HG02970 (cell line): ENCODE data around the gene RSRP1.
A peak's percentile ranks its signal among the peaks of the same experiment; 100 is the strongest.
"Not testable (repeated sequence)": the region's sequence is repeated elsewhere in the genome, so short reads cannot be mapped to it uniquely, and the experiment has no call there.

Source experiments
- ATAC-seq: cut with Tn5 transposase; IDR thresholded peaks from one replicate; pipeline ENCODE4 v1.9.1; 2021; ENCODE audit warnings: mild to moderate bottlenecking, moderate library complexity, moderate number of reproducible peaks; ENCODE audit not compliant: unreplicated experiment, low FRiP score

RSRP1 gene

DNA sequence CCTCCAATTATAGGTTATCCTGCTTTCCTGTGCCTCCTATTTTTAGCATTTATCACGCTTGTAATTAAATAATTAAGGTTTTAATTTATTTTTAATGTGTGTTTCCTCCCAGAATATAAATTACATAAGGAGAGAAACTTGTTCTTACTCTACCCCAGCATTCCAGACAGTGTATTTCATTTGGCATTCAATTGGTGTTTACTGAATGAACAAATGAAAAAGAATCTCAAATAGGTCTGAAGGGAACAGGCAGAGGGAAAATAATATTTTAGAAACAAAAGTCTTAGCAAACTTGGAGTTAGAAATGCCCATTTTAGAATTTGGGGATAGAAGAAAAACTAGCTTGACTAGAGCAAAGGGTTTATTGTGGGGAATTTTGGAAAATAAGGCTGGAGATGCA, 9.9 kb upstream of the RSRP1 start:
- ATAC-seq, result no peak

DNA sequence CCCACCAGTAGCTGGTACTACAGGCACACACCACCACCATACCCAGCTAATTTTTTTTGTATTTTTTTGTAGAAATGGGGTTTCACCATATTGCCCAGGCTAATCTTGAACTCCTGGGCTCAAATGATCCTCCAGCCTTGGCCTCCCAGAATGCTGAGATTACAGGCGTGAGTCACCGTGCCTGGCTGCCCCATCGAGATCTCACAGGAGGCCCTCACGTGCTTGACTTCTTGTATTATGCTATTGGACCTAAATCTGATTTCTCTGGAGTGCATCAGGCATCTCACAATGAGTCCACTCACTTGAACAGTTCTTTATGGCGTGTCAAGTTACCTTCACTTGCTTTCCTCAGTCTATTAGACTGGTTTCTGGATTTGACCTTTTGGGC, 9.3 kb upstream of the RSRP1 start:
- ATAC-seq, result no peak

DNA sequence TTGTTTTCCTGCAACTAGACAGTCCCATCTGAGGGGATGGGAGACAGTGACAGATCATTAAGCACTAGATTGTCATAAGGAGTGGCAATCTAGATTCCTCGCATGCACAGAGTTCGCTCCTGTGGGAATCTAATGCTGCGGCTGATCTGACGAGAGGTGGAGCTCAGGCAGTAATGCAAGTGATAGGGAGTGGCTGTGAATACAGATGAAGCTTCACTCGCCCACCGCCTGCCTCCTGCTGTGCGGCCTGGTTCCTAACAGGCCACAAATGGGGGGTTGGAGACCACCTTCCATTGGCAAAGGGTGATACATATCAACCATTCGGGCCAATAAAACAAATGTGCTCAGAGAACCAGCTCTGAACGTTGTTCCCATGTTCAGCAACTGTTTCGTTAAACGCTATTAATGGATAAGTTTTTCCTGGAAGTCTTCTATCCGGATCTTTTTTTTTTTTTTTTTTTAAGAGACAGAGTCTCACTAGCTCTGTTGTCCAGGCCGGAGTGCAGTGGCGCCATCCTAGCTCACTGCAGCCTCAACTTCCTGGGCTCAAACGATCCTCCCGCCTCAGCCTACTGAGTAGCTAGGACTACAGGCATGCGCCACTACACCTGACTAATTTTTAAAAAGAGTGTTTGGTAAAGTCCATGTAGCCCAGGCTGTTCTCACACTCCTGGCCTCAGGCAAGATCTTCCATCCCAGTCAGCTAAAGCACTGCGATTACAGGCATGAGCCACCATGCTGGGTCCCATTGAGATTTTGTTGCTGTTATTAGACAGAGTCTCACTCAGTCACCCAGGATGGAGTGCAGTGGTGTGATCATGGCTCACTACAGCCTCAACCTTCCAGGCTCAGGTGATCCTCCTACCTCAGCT, 8.7 kb upstream of the RSRP1 start:
- ATAC-seq, result no peak

DNA sequence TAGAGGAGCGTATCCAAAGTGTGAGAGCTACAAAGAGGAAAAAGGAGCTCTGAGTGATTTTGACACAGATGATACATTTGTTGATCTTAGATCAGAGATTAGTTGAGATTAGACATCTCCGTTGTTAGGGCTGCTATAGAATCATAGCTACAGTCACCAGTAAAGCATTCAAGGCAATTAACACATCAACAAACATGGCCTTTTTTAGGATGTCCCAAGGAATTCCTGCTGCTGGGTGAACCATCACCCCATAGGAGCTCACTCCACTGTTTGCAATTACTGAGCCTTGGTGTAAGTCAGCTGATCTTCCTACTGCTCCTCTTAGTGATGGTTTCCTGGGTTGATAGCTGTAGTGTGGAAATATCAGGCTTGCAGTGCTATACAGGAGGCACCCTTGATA, 6.7 kb upstream of the RSRP1 start:
- no peak for ATAC-seq

DNA sequence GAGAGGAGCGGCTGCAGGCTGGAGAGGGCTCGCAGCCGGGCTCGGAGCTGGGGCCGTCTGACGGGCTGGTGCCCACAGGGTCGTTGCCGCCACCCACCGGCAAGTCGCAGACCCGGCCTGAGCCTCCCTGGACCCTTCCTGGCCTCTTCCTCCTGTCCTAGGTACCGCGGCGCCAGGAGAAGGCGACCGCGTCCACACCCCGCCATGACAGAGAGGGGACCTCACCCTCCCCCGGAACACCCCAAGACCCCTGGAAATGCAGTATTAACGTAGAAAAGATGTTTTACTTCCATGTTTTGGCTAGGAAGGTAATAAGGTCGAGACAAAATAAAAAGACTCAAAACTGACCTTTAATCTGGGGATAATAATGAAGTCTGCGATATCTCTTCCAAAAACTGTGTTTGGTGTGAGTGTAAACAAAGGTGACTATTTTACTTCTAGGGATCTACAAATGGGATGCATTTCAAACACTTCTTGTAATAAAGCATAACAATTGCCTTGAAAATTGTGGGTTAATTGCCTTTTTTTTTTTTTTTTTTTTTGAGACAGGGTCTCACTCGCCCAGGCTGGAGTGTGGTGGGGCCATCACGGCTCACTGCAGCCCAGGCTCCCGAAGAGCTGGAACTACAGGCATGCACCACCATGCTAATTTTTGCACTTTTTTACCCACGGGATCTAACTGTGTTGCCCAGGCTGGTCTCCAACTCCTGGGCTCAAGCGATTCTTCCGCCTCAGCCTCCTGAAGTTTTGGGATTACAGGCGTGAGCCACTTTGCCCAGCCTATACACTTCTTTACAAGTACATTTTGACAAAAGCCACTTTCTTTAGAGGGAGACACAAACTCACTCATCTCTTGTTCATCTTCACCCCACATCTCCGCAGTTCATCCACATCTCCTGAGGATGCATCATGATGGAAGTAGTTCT, 838 bp upstream of the RSRP1 start:
- peak; percentile 31 for ATAC-seq

DNA sequence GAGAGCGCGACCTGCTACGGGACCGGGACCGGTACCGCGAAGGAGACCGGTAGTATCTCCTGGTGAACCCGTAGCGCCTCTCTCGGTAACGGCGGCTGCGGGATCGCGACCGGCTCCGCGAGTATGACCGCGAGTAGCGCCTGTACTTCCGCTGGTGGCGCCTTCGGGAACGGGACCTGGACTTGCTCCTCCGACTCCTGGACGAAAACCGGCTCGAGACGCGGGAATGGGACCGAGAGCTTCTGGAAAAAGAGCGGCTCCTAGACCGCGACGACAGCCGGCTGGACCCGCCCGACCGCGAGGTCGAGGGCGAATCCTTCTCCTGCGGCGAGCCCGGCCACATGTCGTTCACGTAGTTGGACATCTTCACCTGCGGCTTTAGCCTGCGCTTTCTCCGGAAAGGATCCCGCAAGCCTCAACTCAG, 642 bp downstream of the RSRP1 start:
- no peak for ATAC-seq

DNA sequence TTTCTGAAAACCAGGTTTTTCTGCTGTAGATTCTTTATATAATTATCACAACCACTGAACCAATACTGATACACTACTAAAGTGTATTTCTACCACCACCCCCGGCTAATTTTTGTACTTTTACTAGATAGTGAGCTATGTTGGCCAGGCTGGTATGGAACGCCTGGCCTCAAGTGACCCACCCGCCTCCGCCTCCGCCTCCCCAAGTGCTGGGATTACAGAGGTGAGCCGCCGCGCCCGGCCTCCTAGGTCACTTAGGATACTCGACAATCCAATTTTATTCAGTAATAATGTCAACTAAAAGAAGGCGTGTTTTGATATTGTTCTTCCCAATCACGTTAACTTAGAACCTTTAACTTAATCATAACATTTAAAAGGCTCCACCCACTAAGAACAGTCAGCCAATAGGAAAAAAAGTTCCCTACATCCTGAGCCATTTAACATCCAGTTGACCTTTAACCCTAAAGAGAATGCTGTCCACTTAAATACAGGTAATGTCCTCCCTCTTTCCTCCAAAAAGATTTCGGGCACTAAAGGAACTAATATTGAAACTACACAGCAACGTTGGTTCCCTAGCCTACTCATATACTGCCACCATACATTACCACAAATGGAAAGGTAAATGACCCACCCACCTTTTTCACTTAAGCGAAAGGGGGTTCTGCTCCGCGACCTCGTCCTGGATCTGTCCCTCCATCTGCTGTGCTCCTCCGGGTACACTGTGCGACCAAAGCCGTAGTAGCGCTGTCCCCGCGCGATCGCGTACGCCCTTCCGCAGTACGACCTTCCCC, 1.2 kb downstream of the RSRP1 start:
- no peak for ATAC-seq

DNA sequence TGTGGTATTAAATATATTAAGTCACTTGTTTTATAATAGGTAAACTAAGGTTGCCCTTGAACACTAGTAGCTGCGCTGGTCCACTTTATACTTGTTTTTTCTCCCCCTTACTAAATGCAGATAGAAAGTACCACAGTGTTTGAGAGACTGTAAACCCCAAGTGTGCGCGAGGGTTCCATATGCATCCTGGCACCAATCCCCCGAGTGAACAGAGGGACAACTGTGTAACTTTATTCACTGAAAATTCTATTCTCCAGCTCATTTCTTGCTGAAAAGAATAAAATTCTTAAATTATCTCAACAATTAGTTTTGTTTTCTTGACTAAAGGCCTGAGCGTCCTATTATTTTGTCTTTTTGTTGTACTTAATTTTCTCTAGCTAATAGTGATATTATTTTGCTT, 1.9 kb downstream of the RSRP1 start:
- ATAC-seq, result no peak

DNA sequence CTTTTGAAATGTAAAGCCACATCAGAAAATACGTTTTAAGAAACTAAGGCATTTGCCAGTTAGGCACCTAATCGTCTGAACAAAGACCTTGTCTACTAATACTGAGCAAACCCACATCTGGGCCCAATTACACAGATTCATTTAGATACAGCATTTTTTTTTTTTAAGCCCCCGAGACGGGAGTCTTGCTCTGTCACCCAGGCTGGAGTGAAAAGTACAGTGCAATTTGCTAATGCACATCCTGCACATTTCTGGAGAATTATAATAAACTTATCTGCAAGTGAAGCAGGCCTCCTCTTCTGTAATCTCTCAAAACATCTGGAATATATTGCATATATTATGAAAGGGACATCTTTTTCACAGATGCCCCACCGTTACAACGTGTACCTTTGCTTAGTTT, 3.3 kb downstream of the RSRP1 start:
- no peak for ATAC-seq

DNA sequence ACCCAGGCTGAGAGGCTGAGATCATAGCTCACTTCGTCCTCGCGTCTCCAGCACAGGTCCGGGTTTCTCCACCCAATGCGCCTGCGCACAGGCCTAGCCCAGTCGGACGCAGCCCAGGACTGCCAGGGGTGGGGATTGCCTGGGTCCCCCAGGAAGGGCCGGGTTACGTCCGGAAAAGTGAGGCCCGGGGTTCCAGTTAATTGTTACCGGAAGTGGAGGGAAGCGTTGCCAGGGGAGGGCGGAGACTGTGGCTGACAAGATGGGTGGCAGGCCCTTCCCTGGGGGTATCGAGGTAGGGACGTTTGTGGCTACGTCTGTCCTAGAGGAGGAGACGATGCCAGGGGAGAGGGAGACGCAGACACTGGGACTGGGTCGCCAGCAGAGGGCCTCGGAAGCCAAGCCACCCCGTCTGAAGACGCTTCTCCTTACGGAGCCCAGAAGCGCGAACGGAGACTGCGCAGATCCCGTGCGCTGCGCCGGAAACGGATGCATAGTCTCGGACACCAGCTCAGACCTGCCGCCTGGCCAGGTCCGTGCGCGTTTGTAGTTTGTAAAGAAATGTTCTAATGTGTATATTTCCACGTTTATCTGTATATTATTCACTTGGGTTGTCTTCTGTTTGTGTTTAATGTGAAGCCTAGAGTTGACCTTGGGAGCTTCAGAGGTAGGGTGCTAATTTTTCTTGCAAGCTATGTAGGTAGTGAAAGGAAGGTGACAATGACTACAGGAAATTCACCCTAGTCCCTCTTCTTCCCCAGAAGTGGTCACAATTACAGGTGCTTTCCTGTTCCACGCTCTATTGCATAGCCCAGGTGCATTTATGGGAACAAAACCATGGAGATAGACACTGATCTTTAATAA, 7.3 kb downstream of the RSRP1 start:
- ATAC-seq, result peak; percentile 63

DNA sequence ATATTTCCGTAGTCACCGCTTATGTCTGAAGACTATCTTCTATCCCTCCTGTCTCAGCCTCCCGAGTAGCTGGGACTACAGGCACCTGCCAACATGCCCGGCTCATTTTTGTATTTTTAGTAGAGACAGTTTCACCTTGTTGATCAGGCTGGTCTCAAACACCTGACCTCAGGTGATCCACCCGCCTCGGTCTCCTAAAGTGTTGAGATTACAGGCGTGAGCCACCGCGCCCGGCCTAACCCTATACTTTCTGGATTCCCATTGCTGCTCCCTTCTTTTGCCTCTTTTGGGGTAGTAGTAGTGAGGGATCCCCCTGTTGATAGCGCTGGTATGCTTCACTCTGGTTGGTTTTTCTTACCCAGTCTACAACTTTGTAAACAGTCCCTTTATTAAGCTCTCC, 9.2 kb downstream of the RSRP1 start:
- ATAC-seq, result no peak

DNA sequence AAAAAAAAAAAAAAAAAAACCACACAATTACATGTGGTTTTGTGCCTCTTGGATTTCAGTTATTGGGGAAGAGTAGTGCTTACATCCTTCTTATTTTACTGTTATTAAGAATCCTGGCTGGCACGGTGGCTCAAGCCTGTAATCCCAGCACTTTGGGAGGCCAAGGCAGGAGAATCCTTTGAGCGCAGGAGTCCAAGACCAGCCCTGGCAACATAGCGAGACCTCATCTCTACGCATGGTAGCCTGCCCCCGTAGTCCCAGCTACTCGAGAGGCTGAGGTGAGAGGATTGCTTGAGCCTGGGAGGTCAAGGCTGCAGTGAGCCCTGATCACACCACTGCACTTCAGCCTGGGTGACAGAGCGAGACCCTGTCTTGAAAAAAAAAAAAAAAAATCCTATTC, 11.0 kb downstream of the RSRP1 start:
- not testable (repeated sequence) for ATAC-seq

DNA sequence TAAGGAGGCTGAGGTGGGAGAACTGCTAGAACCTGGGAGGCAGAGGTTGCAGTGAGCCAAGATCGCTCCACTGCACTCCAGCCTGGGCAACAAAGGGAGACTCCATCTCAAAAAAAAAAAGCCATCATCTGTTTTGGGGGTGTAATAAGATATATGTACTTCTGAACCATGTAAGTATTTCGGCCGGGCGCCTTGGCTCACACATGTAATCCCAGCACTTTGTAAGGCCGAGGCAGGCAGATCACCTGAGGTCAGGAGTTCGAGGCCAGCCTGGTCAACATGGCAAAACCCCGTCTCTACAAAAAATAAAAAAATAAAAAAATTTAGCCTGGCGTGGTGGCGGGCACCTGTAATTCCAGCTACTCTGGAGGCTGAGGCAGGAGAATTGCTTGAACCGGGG, 11.8 kb downstream of the RSRP1 start:
- ATAC-seq, result not testable (repeated sequence)

DNA sequence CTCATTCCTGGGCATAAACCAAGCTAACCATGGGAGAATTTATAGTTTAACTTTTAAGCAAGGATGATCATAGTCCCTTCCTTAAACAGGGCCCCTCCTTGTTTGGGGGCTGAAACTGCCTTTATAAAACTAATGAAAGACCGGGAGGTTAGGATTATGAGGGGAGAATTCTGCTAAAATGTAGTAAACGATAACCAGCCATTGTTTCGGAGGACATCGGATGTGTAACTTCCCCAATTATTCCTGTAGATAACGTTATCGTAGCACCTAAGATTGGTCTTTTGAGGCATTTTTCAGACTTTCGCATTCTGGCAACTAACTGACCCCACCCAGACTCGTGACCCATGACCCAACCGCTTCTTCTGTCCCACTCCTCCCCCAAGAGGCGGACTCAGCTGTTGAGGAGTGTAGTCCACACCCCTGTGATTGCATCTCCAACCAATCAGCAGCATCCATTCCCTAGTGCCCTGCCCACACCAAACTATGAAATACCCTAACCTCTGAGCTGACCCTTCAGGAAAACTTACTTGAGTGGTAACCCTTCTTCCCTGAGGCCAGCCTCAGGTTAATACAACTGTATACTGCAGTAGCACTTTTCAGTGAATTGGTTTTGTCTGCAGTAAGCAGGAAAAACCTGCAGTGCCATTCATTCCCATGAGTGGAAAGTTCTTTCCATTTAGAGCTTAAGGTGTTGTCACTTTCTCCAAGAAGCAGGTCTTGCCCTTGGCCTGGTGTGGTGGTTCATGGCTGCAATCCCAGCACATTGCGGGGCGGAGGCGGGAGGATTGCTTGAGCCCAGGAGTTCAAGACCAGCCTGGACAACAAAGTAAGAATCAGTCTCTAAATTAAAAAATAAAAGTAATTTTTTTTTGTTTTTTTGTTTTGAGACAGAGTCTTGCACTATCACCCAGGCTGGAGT, 14.1 kb downstream of the RSRP1 start:
- no peak for ATAC-seq

DNA sequence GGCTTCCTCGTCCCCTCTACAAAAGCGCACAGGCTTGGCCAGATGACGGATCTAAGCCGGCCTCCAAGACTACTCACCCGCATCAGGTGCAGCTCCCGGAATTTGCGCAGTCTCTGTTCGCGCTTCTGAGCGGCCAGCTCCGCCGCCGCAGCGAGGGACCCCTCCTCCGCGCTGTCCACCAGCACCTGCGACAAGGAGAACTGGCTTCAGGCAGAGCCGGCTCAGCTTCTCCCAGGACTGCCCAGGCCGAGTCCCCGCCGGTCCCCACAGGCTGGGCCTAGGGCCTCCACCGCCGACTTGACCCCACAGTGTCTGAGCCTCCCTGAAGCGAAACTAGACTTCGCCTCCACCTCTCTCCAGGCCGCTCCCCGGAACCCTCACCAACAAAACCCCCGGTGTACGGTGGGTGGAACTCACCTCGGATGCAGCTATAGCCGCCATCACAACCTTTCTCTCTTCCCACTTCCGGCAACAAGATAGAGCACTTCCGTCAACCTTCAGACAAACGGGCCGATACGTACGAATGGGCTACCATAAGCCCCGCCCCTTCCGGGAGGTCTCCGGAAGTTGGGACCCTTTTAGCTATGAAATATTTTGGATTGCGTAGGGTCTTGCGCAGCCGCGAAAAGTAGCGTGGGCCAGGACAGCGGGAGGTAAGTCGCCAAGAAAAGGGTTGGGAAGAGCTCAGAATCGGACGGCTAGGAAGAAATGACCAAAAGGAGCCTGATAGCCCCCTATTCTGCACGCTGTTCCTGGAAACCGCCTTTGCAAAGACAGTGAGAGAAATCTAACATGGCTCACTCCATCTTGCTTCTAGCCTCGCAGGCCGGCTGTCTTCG, 15.0 kb downstream of the RSRP1 start, which contains the start of gene SYF2:
TSS of gene SYF2 (minus strand) at position 476 of the 839 bp plus-strand sequence. CDS start at position 441, 35 bp downstream.
- peak; percentile 63 for ATAC-seq

DNA sequence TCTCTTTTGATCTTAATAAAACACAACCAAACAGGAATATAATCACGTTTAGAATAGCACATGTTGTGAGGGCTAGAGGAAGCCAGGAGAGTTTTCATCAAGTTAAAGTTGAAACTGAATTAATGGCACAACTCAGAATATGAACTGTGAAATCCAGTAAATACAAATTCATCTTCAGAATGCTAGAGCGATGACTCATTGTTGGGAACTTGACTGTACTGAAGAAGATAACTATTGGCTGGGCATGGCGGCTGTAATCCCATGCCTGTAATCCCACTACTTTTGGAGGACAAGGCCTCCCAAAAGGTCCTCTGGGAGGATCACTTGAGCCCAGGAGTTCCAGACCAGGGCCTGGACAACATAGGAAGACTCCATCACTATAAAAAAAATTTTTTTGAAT, 23.8 kb downstream of the RSRP1 start:
- no peak for ATAC-seq

DNA sequence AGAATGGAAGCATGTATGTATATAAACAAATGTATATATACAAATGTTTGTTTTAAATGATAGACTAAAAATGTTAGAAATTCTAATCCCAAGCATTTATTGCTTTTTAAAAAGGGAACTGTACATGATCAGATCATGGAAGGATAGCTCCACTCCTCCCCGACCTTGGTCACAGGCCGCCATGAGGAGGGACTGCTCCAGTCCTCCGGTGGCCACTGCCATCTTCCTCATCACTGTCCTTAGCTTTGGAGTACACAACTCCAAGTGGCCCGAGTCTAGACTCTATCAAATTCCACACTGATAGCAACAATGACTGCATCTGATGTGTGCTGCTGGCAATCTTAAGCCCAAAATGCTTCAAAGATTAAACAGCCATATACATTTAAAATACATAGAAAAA, 24.6 kb downstream of the RSRP1 start:
- no peak for ATAC-seq

DNA sequence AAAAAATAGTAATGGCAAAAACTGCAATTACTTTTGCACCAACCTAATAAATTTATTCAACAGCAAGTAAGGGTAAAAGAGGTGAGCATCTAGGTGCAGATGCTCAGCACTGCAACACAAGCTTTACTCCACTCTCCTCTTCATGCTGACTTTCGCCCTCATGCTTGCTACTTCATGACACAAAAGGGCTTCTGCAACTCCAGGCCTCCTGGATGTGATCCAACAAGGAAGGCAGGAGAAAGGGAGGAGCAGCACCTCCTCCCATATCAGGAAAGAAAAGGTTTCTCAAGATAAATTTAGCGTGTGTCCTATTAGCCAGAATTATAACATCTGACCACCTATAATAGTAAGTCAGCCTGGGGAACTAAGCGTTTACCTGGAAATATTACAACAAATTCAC, 26.6 kb downstream of the RSRP1 start:
- no peak for ATAC-seq
